HFF-Myc (cell line): ENCODE results near the gene DKK2.

Experiments used
- DNase-seq: peaks from one replicate; pipeline ENCODE4 v3.0.0-alpha.2; 2011; ENCODE audit warnings: low read depth; ENCODE audit errors: extremely low read depth
- H3K4me3 ChIP-seq: replicated peaks from 2 replicates; pipeline ENCODE4 v1.5.1; 2011; ENCODE audit warnings: low read depth, mild to moderate bottlenecking, control low read depth, low read length
- CTCF ChIP-seq: IDR thresholded peaks from 2 replicates; pipeline ENCODE4 v1.5.1; 2012; ENCODE audit warnings: mild to moderate bottlenecking, low read depth, low read length, control low read depth; ENCODE audit errors: missing control alignments

DKK2 gene

DNA sequence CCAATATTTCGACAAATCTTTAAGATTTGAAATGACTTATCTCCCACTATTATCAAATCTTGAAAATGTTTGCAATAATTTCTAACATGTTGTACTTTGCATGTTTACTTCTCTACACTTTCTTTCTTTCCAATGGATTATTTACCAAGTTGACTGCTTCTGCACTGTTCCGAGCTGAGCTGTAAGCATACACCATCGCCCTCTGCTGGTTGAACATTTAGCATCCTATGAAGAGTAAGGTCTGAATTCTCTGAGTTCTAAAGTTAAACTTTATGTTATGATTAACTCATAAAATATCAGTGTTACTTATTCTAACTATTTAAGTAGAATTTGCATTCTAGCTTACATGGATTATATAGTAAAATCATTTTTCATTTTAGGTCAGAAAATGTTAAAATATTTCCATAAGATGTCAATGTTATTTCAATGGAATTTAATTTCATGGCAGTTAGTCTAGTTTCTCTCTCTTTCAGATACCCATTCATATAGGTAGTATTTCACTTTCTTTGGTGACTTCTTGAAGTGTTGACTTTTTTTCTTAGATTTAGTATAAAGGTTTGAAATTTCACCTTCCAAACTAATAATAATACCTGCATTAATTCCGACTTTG, 137.4 kb downstream of the DKK2 start:
- DNase-seq: peak; percentile 59
- TF ChIP-seq CTCF: peak; percentile 73
- H3K4me3 ChIP-seq: no peak overlapping the region

GRCh38 chr4:106893903-106894302, 142.2 kb downstream of the DKK2 start:
- DNase-seq: no peak
- TF ChIP-seq CTCF: no peak
- H3K4me3 ChIP-seq: no peak overlapping the region

DNA sequence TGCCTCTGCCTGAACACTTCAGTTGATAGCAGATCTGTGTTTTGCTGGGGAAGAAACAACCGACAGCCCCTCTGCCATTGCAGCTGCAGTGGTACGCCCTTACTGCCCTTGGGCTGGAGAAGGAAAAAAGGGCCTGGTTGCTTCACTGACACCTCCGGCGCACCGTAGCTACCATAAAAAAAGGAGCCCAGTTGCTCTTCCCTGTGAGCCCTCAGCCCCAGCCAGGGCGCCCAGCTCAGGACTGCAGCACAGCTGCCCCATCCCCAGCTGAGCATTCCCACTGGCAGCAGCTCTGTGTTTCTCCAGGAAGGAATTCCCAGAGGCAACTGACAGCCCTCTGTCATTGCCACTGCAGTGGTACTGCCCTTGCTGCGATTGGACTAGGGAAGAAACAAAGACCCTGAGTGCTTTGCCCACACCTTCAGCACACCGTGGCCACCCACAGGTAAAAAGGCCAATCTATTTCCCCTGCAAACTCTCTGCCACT, 142.7 kb downstream of the DKK2 start:
- DNase-seq: no peak
- no peak overlapping the region for H3K4me3 ChIP-seq
- TF ChIP-seq CTCF: no peak

DNA sequence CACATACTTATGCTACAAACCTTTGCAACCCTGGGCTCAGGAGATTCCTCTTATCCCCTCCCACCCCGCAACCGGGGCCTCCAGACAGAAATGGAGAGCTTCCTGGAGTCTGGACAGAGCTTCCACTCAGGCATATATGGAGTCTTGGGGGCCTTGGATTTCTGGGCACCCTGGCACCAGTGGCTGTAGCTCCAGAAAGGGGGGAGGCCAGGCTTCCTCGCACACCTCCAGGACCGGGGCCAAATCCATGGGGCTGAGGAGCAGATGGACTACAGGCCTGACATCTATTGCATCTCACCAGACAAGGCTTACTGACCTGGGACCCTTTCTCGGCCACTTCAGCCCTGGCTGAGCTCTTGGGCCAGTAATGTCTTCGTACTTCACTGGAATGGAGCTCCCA, 143.3 kb downstream of the DKK2 start:
- no peak for DNase-seq
- no peak for TF ChIP-seq CTCF
- H3K4me3 ChIP-seq: no peak overlapping the region

GRCh38 chr4:106875340-106875739, 160.8 kb downstream of the DKK2 start:
- no peak overlapping the region for H3K4me3 ChIP-seq
- peak; percentile 2 for TF ChIP-seq CTCF
- no peak for DNase-seq
